Measurements from ENCODE around the gene ZNF287. TPM values are rescaled to one million over a fixed set of nuclear protein-coding genes. Genes with fewer than 3 reads are reported as not detected.
A peak's percentile ranks its signal among the peaks of the same experiment; 100 is the strongest.

Gene ZNF287
- total RNA-seq, 1 donor from 2014 or later: 8.7 TPM

DNA sequence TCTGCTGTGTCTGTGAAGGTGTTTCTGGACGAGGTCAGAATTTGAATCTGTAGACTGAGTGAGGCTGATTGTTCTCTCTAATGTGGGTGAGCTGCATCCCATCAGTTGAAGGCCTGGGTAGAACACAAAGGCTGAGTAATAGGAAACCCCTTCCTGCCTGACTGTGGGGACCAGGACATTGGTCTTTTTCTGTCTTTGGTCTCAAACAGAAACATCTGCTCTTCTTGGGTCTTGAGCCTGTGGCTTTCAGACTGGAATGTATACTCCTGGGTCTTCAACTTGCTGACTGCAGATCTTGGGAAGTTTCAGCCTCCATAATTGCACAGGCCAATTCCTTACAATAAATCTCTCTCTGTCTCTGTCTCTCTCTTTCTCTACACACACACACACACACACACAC is 57.4 kb downstream of the ZNF287 start:
- Histone ChIP-seq H2AFZ (ENCODE audit: low read depth, low read length) (no peak overlapping the region), H3K79me2 (ENCODE audit: insufficient read depth, low read length) (no peaks in the 10 kb centered on the region), H3K4me2 (ENCODE audit: low read length) (no peak overlapping the region), H3K4me1 (ENCODE audit: insufficient read depth, low read length) (peaks cover 7% of the 10 kb centered on the region), H3K27me3 (ENCODE audit: insufficient read depth, low read length) (no peaks in the 10 kb centered on the region), H3K9ac (ENCODE audit: low read length) (no peak overlapping the region), H4K20me1 (ENCODE audit: insufficient read depth, low read length) (no peaks in the 10 kb centered on the region), H3K9me3 (ENCODE audit: insufficient read depth, low read depth, low read length) (no peaks in the 10 kb centered on the region), H3K36me3 (ENCODE audit: insufficient read depth, low read length) (no peaks in the 10 kb centered on the region), H3K27ac (ENCODE audit: low read depth, low read length) (no peak overlapping the region), H3K4me3 (ENCODE audit: insufficient read depth, low read depth, low read length) (no peak overlapping the region)
- peaks cover 5% of the 10 kb centered on the region for H3K27me3 Mint-ChIP-seq (ENCODE audit: low read depth, unreplicated experiment)
- peaks cover 3% of the 10 kb centered on the region for H3K9me3 Mint-ChIP-seq (ENCODE audit: unreplicated experiment)
- H3K36me3 Mint-ChIP-seq (ENCODE audit: low read depth, unreplicated experiment): no peaks in the 10 kb centered on the region
- no peak overlapping the region for H3K4me3 Mint-ChIP-seq (ENCODE audit: unreplicated experiment)
- FAIRE-seq (no peak), DNase-seq (ENCODE audit: low read depth) (no peak)
- no peak for TF ChIP-seq EZH2 (IDR thresholded peaks at IDR 0.05; ENCODE audit: insufficient read depth, low read length)
- TF ChIP-seq, protein P1, sequence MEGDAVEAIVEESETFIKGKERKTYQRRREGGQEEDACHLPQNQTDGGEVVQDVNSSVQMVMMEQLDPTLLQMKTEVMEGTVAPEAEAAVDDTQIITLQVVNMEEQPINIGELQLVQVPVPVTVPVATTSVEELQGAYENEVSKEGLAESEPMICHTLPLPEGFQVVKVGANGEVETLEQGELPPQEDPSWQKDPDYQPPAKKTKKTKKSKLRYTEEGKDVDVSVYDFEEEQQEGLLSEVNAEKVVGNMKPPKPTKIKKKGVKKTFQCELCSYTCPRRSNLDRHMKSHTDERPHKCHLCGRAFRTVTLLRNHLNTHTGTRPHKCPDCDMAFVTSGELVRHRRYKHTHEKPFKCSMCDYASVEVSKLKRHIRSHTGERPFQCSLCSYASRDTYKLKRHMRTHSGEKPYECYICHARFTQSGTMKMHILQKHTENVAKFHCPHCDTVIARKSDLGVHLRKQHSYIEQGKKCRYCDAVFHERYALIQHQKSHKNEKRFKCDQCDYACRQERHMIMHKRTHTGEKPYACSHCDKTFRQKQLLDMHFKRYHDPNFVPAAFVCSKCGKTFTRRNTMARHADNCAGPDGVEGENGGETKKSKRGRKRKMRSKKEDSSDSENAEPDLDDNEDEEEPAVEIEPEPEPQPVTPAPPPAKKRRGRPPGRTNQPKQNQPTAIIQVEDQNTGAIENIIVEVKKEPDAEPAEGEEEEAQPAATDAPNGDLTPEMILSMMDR (IDR thresholded peaks at IDR 0.05; ENCODE audit: insufficient read depth, low read depth, low read length): no peak
- H3K27ac Mint-ChIP-seq (ENCODE audit: unreplicated experiment): no peak overlapping the region
- peaks cover 18% of the 10 kb centered on the region for H3K4me1 Mint-ChIP-seq (ENCODE audit: low read depth, unreplicated experiment)

DNA sequence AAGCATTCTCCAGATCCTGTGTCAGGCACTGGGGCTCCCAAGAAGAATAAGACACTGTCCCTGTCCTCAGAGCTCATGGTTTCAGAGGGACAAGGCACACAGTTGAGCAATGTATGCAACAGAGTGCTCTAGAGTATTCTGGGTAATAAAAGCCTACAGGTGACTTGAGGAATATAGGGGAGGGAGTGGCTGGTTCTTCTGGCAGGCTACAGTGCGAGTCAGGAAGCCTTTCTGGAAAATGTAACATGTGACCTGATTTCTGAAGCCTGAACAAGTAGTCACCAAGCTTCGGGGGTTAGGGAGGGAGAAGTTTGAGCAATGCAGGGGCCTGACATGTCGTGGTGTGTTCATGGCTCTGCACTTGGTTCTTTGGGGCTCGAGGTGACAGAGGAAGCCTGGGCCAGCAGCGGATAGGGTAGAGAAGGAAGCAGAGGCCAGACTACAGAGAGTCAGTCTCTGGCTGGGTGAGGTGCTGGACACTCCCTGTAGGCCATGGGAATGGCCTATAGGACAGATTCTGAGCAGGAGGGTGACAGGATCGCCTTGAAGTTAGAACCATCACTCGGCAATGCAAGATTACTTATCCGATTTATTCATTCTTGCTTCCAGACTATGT is 61.0 kb downstream of the ZNF287 start:
- no peaks in the 10 kb centered on the region for H3K36me3 ChIP-seq (ENCODE audit: insufficient read depth, low read length)
- H3K9me3 ChIP-seq (ENCODE audit: insufficient read depth, low read depth, low read length): no peaks in the 10 kb centered on the region
- Mint-ChIP-seq H3K36me3 (ENCODE audit: low read depth, unreplicated experiment) (no peaks in the 10 kb centered on the region), H3K27ac (ENCODE audit: unreplicated experiment) (no peak overlapping the region), H3K9me3 (ENCODE audit: unreplicated experiment) (peaks cover 3% of the 10 kb centered on the region), H3K4me3 (ENCODE audit: unreplicated experiment) (no peak overlapping the region), H3K4me1 (ENCODE audit: low read depth, unreplicated experiment) (peaks cover 10% of the 10 kb centered on the region), H3K27me3 (ENCODE audit: low read depth, unreplicated experiment) (peaks cover 7% of the 10 kb centered on the region)
- H3K4me1 ChIP-seq (ENCODE audit: insufficient read depth, low read length): no peaks in the 10 kb centered on the region
- no peak overlapping the region for H2AFZ ChIP-seq (ENCODE audit: low read depth, low read length)
- no peaks in the 10 kb centered on the region for H3K79me2 ChIP-seq (ENCODE audit: insufficient read depth, low read length)
- no peaks in the 10 kb centered on the region for H4K20me1 ChIP-seq (ENCODE audit: insufficient read depth, low read length)
- no peak overlapping the region for H3K27ac ChIP-seq (ENCODE audit: low read depth, low read length)
- H3K9ac ChIP-seq (ENCODE audit: low read length): no peak overlapping the region
- no peak overlapping the region for H3K4me2 ChIP-seq (ENCODE audit: low read length)
- TF ChIP-seq, protein P1 (IDR thresholded peaks at IDR 0.05; ENCODE audit: insufficient read depth, low read depth, low read length): no peak
- TF ChIP-seq EZH2 (IDR thresholded peaks at IDR 0.05; ENCODE audit: insufficient read depth, low read length): no peak
- no peaks in the 10 kb centered on the region for H3K27me3 ChIP-seq (ENCODE audit: insufficient read depth, low read length)
- no peak overlapping the region for H3K4me3 ChIP-seq (ENCODE audit: insufficient read depth, low read depth, low read length)
- FAIRE-seq (no peak), DNase-seq (ENCODE audit: low read depth) (no peak)

DNA sequence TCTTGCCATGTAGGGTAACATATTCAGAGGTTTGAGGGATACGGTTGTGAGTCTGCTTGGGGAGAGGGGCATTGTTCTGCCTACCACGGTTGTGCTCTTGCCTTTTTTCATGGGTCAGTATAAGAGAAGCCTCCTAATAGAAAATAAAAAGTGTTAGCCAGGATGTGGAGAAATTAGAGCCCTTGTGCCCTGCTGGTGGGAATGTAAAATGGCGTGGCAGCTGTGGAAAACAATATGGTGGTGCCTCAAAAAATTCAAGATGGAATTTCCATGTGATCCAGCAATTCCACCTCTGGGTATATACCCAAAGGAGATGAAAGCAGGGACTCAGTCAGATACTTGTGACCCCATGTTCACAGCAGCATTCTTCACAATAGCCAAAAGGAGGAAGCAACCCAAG is 62.8 kb downstream of the ZNF287 start:
- FAIRE-seq: no peak

More for the DNA sequence above, 62.8 kb downstream of the ZNF287 start:
- H3K27me3 ChIP-seq (ENCODE audit: insufficient read depth, low read length): no peaks in the 10 kb centered on the region
- no peak overlapping the region for H3K27ac ChIP-seq (ENCODE audit: low read depth, low read length)
- Mint-ChIP-seq H3K27me3 (ENCODE audit: low read depth, unreplicated experiment) (peaks cover 9% of the 10 kb centered on the region), H3K27ac (ENCODE audit: unreplicated experiment) (no peak overlapping the region), H3K36me3 (ENCODE audit: low read depth, unreplicated experiment) (no peaks in the 10 kb centered on the region), H3K4me1 (ENCODE audit: low read depth, unreplicated experiment) (peaks cover 3% of the 10 kb centered on the region), H3K4me3 (ENCODE audit: unreplicated experiment) (no peak overlapping the region), H3K9me3 (ENCODE audit: unreplicated experiment) (peaks cover 3% of the 10 kb centered on the region)
- no peaks in the 10 kb centered on the region for H4K20me1 ChIP-seq (ENCODE audit: insufficient read depth, low read length)
- no peak for TF ChIP-seq EZH2 (IDR thresholded peaks at IDR 0.05; ENCODE audit: insufficient read depth, low read length)
- TF ChIP-seq, protein P1 (IDR thresholded peaks at IDR 0.05; ENCODE audit: insufficient read depth, low read depth, low read length): peak; percentile 18
- no peak overlapping the region for H3K4me2 ChIP-seq (ENCODE audit: low read length)
- H3K36me3 ChIP-seq (ENCODE audit: insufficient read depth, low read length): no peaks in the 10 kb centered on the region
- no peak for DNase-seq (ENCODE audit: low read depth)
- H3K9me3 ChIP-seq (ENCODE audit: insufficient read depth, low read depth, low read length): no peaks in the 10 kb centered on the region
- H3K79me2 ChIP-seq (ENCODE audit: insufficient read depth, low read length): no peaks in the 10 kb centered on the region
- H3K9ac ChIP-seq (ENCODE audit: low read length): no peak overlapping the region
- H2AFZ ChIP-seq (ENCODE audit: low read depth, low read length): no peak overlapping the region
- H3K4me3 ChIP-seq (ENCODE audit: insufficient read depth, low read depth, low read length): no peak overlapping the region
- H3K4me1 ChIP-seq (ENCODE audit: insufficient read depth, low read length): no peaks in the 10 kb centered on the region

Data from astrocyte (in vitro differentiated cells and primary cell).